Transverse colon (tissue), 4 donors: ENCODE results near the gene HACD1. TPM values are rescaled to one million over a fixed set of nuclear protein-coding genes. Genes with fewer than 3 reads are reported as not detected.

Experiments used
- DNase-seq: peaks from one replicate; pipeline ENCODE4 v3.0.0-alpha.2; 2019
- H3K27ac ChIP-seq, 4 donors: fragments of 200-600 bp; sonication (generic); 2 replicates each; pipeline ENCODE4 v1.5.1; 2016 to 2018; ENCODE audit warnings: inconsistent platforms in 4 of 4
- H3K27me3 ChIP-seq: fragments of 200-600 bp; sonication (generic); 2 replicates; pipeline ENCODE4 v1.5.1; 2017; ENCODE audit warnings: inconsistent platforms
- H3K36me3 ChIP-seq, 4 donors: fragments of 200-600 bp; sonication (generic); 2 replicates each; pipeline ENCODE4 v1.5.1; 2017 to 2019; ENCODE audit warnings: inconsistent platforms in 4 of 4
- H3K4me1 ChIP-seq, 4 donors: fragments of 200-600 bp; sonication (generic); 2 replicates each; pipeline ENCODE4 v1.5.1; 2017 to 2020; ENCODE audit warnings: inconsistent platforms in 4 of 4
- H3K4me3 ChIP-seq, 4 donors: fragments of 200-600 bp; sonication (generic); 1 replicate in 1 of 4; 2 replicates in 3 of 4; pipeline versions ENCODE4 v1.5.1 to v1.6.1; 2017 to 2019; ENCODE audit warnings: inconsistent platforms in 4 of 4
- H3K9me3 ChIP-seq, 2 donors: fragments of 200-600 bp; sonication (generic); 2 replicates each; pipeline ENCODE4 v1.5.1; 2017 to 2019; ENCODE audit warnings: inconsistent platforms in 2 of 2
- EP300 ChIP-seq: sonication (generic); formaldehyde crosslinking; IDR thresholded peaks from one replicate; pipeline ENCODE4 v1.6.1; 2017; ENCODE audit warnings: antibody characterized with exemption, low read depth
- POLR2A ChIP-seq: fragments of 450-650 bp; IDR thresholded peaks from one replicate; pipeline ENCODE4 v1.6.1; 2016; ENCODE audit warnings: antibody characterized with exemption, mild to moderate bottlenecking, moderate library complexity
- POLR2AphosphoS5 ChIP-seq, 3 donors: sonication (generic); formaldehyde crosslinking; IDR thresholded peaks; one replicate each; pipeline ENCODE4 v1.6.1; 2016; ENCODE audit warnings: antibody characterized with exemption in 3 of 3
- WGBS, 2 donors: methylation state at CpG; one replicate each; pipeline ENCODE4 v1.1.5; 2018; ENCODE audit warnings: low coverage in 1 of 2; 5-methylcytosine and 5-hydroxymethylcytosine counted together
- in situ Hi-C, 4 donors: fragments of 200-750 bp; cut with MboI; loops; one replicate each; pipeline versions ENCODE4 v1.15.0 to v1.15.1; 2017; ENCODE audit warnings: low sequenced_read_pairs in 3 of 4, low pct_ligation_motif_present in 1 of 4, low pct_unique_long_range_greater_than_20kb in 1 of 4
- intact Hi-C: fragments of 100-400 bp; cut with DNase I; formaldehyde crosslinking; loops from one replicate; pipeline ENCODE4 v1.15.1; 2023; ENCODE audit warnings: low total_unique reads
- total RNA-seq, 4 donors: library from RNA; depleted of rRNA; stranded (reverse); fragments of >200 nt; gene quantifications; one replicate each; pipeline ENCODE4 v1.1.0, GENCODE V29; 2016
- TF ChIP-seq, protein P1 (sequence below), 5 experiments: fragments of 200-600 bp in 3 of 5; fragments of 450-650 bp in 2 of 5; sonication (generic) in 3 of 5; IDR thresholded peaks; 1 replicate in 2 of 5; 2 replicates in 3 of 5; pipeline ENCODE4 v1.5.1; 2016 to 2017; ENCODE audit warnings: antibody characterized with exemption in 5 of 5, inconsistent platforms in 3 of 5, mild to moderate bottlenecking in 2 of 5, moderate library complexity in 1 of 5

The HACD1 gene
- total RNA-seq, 4 donors from 2014 or later = 6.7 to 52.3 (median 16.5) TPM; not detected in 1

GRCh38 chr10:17557459-17557858, 59.7 kb downstream of the HACD1 start:
- intact Hi-C loops = no loop called here
- no peak for DNase-seq
- H3K9me3 ChIP-seq = no peaks in the 10 kb centered on the region

GRCh38 chr10:17548770-17549169, 68.4 kb downstream of the HACD1 start:
- no peak overlapping the region for H3K4me3 ChIP-seq
- no peaks in the 10 kb centered on the region for H3K9me3 ChIP-seq
- 18 to 41% methylated on average over 2 to 3 of the region's 3 CpGs for WGBS, 2 donors
- no peaks in the 10 kb centered on the region for H3K4me1 ChIP-seq
- intact Hi-C loops = no loop called here
- in situ Hi-C loops = loop anchor here in 1 of 4 donors (25.0 kb wide), 1 partner anchor 114 kb away; no protein-coding TSS in a partner anchor
- no peaks in the 10 kb centered on the region for H3K36me3 ChIP-seq
- TF ChIP-seq POLR2A (no peak), EP300 (no peak), POLR2AphosphoS5 (IDR thresholded peaks at IDR 0.05) (no peak)
- TF ChIP-seq, protein P1, sequence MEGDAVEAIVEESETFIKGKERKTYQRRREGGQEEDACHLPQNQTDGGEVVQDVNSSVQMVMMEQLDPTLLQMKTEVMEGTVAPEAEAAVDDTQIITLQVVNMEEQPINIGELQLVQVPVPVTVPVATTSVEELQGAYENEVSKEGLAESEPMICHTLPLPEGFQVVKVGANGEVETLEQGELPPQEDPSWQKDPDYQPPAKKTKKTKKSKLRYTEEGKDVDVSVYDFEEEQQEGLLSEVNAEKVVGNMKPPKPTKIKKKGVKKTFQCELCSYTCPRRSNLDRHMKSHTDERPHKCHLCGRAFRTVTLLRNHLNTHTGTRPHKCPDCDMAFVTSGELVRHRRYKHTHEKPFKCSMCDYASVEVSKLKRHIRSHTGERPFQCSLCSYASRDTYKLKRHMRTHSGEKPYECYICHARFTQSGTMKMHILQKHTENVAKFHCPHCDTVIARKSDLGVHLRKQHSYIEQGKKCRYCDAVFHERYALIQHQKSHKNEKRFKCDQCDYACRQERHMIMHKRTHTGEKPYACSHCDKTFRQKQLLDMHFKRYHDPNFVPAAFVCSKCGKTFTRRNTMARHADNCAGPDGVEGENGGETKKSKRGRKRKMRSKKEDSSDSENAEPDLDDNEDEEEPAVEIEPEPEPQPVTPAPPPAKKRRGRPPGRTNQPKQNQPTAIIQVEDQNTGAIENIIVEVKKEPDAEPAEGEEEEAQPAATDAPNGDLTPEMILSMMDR (IDR thresholded peaks at IDR 0.05) = no peak
- DNase-seq = no peak
- H3K27me3 ChIP-seq = no peaks in the 10 kb centered on the region
- no peak overlapping the region for H3K27ac ChIP-seq

More at GRCh38 chr10:17557459-17557858, 59.7 kb downstream of the HACD1 start:
- H3K27ac ChIP-seq = no peak overlapping the region
- in situ Hi-C loops = loop anchor here in 1 of 4 donors (25.0 kb wide), 1 partner anchor 430 kb away; no protein-coding TSS in a partner anchor
- TF ChIP-seq, protein P1 (IDR thresholded peaks at IDR 0.05) = no peak
- no peak for TF ChIP-seq EP300
- no peak for TF ChIP-seq POLR2AphosphoS5 (IDR thresholded peaks at IDR 0.05)
- no peak for TF ChIP-seq POLR2A
- H3K36me3 ChIP-seq = no peaks in the 10 kb centered on the region
- H3K27me3 ChIP-seq = no peaks in the 10 kb centered on the region
- H3K4me3 ChIP-seq = no peak overlapping the region
- H3K4me1 ChIP-seq = no peaks in the 10 kb centered on the region
- 68 to 90% methylated on average over 2 to 3 of the region's 3 CpGs for WGBS, 2 donors

DNA sequence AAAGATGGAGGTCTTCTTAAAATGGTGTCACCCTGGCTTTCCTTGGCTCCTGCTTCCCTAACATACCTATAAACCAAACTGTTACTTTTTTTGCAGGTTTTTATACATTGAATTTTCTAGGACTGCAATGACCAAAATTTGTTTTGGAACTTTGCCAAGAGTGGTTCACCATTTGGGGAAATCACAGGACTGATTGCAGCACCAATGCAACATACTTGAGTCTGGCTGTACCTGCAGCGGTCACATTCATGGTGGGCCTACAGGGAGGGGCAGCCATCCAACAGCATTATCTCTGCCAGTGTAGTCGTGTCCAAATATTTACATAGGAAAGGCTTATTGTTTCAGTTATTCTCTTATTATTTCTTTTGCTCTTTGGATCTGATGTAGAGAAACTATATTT, 69.0 kb downstream of the HACD1 start:
- Histone ChIP-seq H3K27ac (no peak overlapping the region), H3K36me3 (no peaks in the 10 kb centered on the region), H3K4me3 (no peak overlapping the region), H3K4me1 (no peaks in the 10 kb centered on the region), H3K27me3 (no peaks in the 10 kb centered on the region), H3K9me3 (no peaks in the 10 kb centered on the region)
- DNase-seq = no peak
- intact Hi-C loops = no loop called here
- 29 to 43% methylated on average over 2 of the region's 2 CpGs for WGBS, 2 donors
- TF ChIP-seq, protein P1 (IDR thresholded peaks at IDR 0.05) = no peak
- TF ChIP-seq POLR2A (no peak), POLR2AphosphoS5 (IDR thresholded peaks at IDR 0.05) (no peak), EP300 (no peak)
- in situ Hi-C loops = loop anchor here in 1 of 4 donors (25.0 kb wide), 1 partner anchor 114 kb away; no protein-coding TSS in a partner anchor

DNA sequence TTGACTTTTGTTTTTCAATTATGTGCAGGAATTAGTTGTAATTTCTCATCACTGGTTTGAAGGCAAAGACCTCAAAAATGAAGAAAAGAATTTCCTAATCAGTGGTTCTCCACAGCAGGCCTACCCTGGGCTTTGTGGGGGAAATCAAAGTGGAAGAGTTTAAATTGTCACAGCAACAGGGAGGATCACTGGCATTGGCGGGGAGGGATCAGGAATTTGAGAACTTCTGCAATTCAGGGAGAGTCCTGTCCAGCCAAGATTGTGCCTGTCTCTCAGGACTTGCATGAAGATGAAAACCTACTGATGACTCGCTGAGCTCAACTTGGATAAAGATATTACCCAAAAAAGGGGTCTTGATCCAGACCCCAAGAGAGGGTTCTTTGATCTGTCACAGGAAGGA, 70.1 kb downstream of the HACD1 start:
- WGBS, 2 donors = 79 to 94% methylated on average over 2 of the region's 2 CpGs
- Histone ChIP-seq H3K27me3 (no peaks in the 10 kb centered on the region), H3K27ac (no peak overlapping the region), H3K4me1 (no peaks in the 10 kb centered on the region), H3K4me3 (no peak overlapping the region), H3K9me3 (no peaks in the 10 kb centered on the region), H3K36me3 (no peaks in the 10 kb centered on the region)
- intact Hi-C loops (no loop called here), in situ Hi-C loops (loop anchor here in 1 of 4 donors (25.0 kb wide), 1 partner anchor 115 kb away; no protein-coding TSS in a partner anchor)
- DNase-seq = no peak
- no peak for TF ChIP-seq POLR2AphosphoS5 (IDR thresholded peaks at IDR 0.05)
- no peak for TF ChIP-seq EP300
- no peak for TF ChIP-seq POLR2A
- TF ChIP-seq, protein P1 (IDR thresholded peaks at IDR 0.05) = no peak
